Fibroblast of skin of right quadriceps (primary cell): ENCODE measurements around the gene RNF144A.
"Not testable (repeated sequence)": the region's sequence is repeated elsewhere in the genome, so short reads cannot be mapped to it uniquely, and the experiment has no call there.

Source experiments
- DNase-seq: peaks from one replicate; pipeline ENCODE4 v3.0.0-alpha.2; 2013

Gene RNF144A

GRCh38 chr2:6930923-6931647, 13.9 kb downstream of the RNF144A start:
- no peak for DNase-seq

- no peak for DNase-seq
These were observed 14.5 kb downstream of the RNF144A start for GRCh38 chr2:6931753-6932152.

- no peak for DNase-seq
These were observed 15.0 kb downstream of the RNF144A start for GRCh38 chr2:6932206-6932605.

- DNase-seq: no peak
These were observed 15.6 kb downstream of the RNF144A start for GRCh38 chr2:6932828-6933227.

DNA sequence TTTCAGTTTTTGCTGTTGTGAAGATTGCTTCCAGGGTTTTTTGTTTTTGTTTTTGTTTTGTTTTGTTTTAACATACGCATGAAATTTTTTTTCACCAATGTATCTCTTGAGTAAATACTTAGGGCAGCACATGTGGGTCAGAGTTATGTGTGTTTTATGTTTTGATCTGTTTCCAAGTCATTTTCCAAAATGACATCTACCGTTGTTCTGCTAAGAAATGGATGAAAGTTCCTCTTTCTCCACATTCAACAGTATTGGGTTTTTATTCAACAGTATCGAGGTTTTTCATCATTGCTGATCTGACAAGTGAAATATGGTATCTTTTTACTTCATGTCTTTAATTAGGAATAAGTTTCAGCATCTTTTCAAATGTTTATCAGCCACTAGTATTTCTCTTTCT, 16.7 kb downstream of the RNF144A start:
- no peak for DNase-seq

DNA sequence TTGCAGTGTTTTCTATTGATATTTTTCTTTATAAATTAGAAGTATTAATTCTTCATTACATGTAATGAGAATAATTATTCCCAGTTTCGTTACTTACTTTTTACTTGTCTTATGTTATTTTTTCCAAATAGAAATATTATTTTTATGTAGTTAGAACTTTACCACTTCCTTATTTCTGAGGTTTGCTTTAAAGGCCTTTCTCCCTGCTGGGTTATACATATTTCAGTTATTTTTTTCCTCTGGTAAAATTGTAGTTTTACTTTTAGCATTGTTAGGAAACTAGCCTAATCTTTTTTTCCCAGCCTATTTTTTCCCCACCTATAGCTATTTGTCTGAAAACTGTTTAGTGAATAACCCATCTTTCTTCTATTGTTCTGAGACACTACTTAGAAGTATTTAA, 17.1 kb downstream of the RNF144A start:
- DNase-seq: no peak

- no peak for DNase-seq
These were observed 17.8 kb downstream of the RNF144A start for GRCh38 chr2:6934758-6935651.

DNA sequence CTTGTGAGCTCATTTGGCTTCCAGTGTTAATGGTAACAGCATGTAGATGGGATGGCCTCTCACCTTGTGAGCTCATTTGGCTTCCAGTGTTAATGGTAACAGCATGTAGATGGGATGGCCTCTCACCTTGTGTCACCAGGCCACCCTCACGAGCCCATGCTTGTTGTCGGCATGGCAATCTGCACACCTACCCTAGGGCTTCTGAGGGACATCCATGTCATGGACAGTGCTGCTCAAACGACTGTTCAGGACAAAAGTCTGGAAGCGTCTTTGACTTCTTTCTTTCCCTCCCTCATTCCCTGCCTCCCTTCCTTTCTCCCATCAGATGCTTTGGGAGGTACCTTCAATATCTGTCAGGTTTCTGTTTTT, 18.4 kb downstream of the RNF144A start:
- not testable (repeated sequence) for DNase-seq

GRCh38 chr2:6937157-6937556, 19.9 kb downstream of the RNF144A start:
- DNase-seq: no peak

DNA sequence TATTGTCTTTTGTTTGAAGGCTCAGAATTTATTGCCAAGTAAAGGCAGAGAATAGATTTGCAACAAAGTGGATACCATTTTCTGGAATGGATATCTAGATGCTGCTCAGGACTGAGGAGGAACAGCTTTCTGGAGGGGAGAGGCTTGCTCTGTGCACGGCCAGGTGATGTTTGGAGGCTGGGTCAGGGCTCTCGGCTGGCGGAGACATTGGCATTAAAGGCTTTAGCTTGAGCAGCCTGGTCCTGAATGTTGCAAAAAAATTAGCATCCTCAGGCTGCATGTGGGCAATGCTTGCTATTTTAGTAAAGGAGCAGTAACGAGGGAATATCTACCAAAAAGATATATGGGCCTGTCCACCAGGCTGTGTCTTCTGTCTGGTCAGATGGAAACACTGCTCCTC, 20.4 kb downstream of the RNF144A start:
- DNase-seq: no peak

- DNase-seq: no peak
These were observed 21.9 kb downstream of the RNF144A start for GRCh38 chr2:6939071-6939470.

GRCh38 chr2:6940820-6941219, 23.6 kb downstream of the RNF144A start:
- DNase-seq: no peak

DNA sequence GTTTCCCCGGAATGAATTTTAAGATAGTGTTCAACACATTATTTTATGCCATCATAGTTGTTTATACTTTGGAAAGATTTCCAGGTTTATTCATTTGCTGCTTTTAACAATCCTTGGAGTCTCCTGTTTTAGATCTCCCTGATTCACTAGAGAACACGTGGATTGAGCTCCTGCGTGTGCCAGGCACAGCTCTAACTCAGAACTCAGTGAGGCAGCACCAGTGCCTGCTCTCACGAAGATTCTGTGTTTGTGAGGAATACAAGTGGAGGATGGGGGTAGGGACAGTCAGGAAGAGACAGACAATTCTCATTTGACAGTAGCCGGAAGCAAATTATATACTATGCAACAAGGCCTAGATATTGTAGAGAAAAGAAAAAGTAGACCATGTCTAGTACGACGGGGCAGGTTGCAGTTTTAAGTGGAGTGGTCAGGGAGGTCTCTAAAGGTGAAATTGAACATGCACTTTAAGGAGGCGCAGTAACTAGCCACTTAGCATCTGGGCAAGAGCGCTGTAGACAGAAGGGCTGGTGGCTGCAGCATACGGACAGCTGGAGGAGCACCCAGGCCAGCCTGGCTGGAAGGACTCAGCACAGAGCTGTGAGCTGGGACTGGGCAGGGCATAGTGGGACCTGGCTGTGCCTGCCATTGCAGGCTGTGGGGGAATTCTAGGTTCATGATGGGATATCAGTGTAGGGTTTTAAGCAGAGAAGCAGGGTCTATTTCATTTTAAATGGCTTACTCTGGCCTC, 24.3 kb downstream of the RNF144A start:
- DNase-seq: no peak

- DNase-seq: no peak
These were observed 25.6 kb downstream of the RNF144A start for GRCh38 chr2:6942848-6943247.

DNA sequence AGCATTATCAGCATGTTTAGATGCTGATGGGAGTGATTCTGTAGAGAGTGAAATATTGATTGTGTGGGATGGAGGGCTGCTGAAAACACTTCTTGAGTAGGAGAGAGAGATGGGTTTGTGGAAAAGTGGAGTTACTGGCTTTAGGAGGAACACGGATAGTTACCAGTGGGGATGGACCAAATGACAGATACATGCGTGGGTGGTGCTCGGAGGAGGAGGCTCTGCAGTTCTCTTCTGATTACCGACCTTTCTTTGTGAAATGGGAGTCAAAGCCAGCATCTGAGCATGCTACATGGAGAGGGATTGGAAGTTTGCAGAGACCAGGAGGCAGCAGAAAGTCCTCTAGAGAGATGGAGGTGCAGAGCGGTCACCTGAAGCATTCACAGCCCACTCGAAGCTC, 26.3 kb downstream of the RNF144A start:
- DNase-seq: no peak

GRCh38 chr2:6943971-6944370, 26.8 kb downstream of the RNF144A start:
- no peak for DNase-seq

DNA sequence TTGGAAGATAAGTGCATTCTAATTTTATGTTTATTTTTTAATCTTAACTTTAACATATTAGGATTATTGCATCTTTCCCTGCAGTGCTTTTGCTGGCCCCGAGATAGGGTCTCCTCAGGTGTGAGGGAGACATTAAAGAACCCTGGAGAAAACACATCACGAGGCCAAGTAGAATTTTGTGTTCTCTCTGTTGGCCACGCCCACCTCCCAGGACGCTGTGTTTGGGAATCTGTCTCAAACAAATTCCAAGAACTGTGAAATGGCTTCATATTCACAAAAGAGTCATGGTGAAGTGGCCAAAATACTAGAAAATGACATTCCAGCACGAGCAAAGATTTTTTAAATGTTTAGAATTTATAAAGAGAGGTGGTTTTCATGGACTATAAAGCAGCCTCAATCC, 27.3 kb downstream of the RNF144A start:
- DNase-seq: no peak

DNA sequence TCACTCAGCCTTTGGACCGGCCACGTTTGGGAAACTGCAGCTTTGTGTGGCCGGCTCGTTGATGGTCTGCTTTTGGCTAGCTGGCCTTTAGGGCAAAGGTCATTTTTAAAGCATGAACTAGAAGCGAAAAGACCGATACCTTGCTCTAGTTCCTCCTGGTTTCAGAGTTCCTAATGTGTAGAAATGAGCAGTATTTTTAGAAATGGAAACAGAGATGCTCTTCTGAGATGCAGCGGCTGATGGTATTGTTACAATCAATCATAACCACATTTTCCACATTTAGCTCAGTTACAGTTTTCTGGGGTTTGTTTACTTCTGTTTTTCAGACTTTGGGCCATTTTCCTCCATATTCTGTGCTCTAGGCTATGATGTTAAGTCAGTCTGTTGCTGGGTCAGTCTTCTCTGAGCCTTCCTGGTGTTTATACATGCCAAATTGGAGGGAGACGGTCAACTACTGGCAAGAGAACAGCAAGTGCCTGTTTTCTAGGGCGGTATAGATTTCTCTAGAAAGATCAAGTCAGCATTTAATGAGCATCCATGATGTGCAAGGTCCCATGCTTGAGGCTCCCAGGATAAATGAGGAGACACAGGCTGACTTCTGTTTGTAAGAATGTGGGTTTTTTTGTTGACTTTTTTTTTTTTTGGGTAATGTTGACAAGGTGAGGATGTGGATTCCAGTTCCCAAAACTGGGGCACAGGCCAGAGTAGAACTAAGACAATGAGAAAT, 28.0 kb downstream of the RNF144A start:
- no peak for DNase-seq

DNA sequence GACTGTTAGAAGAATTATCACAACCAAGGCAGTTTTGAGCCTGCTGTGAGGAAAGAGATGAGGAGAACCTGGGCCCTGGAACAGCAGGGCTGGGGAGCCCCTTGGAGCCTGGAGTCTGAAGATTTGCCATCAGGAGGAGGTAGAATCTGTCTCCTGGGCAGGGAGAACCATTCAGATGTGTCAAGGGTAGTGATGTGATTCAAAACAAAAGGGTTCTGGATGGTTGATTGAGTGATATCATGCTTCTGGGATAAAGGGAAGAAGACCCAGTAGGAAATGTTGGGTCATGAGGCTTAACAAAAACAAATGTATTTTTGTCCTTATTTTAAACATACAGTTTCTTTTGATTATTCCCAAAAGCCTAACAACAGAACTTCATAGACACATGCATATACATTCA, 28.6 kb downstream of the RNF144A start:
- no peak for DNase-seq

- peak; percentile 91 for DNase-seq
These were observed 29.5 kb downstream of the RNF144A start for GRCh38 chr2:6946722-6947121.

GRCh38 chr2:6947929-6948676, 30.9 kb downstream of the RNF144A start:
- DNase-seq: no peak

DNA sequence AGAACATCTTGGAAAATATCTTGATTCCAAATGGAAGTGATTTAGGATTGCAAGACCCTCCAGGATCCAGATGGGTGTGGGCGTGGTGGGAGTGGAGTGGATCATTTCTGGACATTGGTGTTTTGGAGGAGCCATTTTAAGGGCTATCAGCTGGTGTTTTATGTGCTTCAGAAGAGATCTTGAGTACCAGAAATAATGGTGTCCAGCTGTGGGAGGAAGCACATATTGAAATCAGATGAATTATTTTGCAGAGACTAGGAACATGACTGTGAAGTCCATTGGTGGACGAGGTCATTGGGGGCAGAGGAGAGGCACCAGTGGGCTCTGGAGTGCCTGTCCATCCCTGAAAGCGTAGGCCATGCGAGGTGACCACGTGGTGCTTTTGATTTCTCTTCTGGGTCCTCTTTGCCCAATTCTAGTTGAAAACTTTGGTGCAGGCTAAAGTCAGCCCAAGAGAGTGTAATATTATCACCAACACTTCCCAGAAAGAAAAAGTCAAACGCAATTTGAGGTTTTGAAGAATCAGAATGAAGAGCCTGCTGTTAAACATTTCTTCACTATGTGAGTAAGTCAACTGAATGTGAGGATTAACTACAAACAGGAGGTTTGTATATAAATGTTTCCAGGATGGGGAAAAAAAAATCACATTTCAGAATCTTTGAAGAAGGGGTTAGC, 31.6 kb downstream of the RNF144A start:
- DNase-seq: peak; percentile 68
